ENCODE results near the gene TRIM66.

TRIM66 gene

DNA sequence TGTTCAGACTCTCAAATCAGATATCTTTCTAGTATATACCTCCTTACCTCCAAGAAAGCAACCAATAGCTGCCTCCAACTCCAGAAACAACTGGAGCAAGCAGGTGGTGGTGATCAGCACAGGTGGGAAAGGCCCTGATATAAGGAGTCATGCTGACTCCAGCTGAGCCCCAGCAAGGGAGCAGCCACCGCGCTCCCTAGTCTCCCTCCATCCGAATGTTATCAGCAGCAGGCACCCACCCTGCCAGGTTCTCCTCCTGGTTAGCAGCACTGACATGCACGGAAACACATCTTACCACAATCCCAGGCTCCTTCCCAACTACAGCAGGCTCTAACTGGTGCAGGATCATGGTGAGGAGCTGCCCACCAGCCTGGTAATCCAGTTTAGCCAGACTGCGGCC lies 69.9 kb downstream of the TRIM66 start:
- DNase-seq, result no peak

DNA sequence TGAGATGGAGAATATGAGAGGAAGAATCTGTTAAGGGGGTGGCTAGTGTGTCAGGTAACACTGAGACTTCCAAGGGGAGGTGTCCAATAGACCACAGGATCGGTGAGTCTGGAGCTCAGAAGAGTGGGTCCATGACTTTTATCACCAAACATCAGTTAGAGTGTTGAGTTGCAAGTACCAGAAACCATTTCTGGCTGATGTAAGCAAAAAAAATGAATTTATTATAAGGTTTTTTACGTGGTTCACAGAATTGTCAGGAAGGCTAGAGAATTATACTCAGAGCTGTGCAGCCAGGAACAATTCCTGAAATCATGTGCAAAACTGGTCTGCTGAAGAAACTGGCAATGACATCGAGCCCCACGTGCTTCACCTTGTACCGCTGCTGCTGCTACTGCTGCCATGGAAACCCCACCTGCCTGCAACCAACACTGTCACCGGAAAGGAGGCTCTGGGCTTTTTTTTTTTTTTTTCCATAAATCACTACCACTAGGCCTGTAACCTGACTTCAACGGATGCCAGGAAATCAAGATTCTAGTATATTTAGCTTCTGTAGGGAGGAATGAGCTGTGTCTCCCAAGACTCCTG lies 71.8 kb downstream of the TRIM66 start:
- peak in 8 of 56 donors; percentile 2 to 13 (median 10) for DNase-seq

DNA sequence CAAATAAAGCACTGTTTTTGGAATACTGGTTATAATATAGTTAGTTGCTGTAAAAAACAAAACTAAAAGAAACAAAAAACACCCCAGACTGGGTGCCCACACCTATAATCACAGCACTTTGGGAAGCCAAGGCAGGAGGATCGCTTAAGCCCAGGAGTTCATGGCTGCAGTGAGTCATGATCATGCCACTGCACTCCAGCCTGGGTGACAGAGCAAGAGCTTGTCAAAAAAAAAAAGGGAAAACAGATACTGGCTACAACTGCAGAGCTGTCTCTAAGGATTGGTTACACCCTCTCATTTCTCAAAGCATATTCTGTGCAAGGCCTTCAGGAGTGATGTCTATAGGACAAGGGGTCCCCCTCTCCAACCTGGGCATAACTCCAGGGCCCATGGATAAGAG lies 73.8 kb downstream of the TRIM66 start:
- no peak for DNase-seq

DNA sequence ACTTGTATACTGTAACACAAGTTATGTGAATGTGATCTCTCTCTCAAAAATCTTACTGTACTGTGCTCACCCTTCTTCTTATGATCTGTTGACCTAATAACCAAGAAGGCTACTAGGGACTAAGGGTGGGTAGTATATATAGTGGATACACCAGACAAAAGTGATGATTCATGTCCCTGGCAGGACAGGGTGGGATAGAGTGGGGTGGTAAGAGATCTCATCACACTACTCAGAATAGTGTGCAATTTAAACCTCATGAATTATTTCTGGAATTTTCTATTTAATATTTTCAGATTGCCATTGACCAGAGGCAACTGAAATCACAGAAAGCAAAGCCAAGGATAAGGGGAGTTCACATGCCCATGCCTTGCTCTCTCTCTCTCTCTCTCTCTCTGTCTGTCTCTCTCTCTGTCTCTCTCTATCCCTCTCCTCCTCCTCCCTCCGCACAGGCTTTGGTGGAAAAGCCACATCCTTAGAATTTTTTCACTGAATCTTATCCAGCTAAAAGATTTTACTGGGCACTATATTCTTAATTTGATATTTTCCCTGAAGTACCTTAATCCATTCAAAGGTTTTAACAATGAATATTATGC lies 76.4 kb downstream of the TRIM66 start:
- no peak for DNase-seq

DNA sequence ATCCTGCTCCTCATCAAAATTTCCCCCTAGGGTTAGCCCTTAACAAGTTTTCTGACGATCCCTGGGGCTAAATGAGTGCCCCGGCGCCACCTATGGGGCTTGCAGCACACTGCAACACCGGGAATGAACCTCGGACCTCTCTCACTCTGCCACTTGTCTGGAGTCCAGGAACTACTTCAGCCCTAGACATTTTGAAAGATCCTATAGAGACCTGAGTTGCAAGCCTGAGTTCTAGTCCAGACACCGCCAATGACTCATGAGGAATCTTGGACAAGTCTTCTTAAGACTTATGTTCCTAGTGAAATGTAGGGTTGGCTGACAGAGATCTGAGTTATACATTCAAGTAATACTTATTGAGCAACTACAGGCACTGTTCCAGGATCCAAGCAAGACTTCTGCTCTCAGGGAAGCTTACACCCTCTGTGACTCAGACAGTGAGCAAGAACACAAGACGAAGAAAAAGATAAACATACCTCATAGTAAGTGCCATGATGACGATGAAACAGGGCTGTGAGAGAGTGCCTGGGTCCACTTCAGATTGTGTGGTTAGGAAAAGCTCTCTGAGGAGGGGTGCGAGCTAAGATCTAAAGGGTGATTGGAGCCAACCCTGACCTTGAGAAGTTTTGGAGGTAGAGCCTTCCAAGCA lies 78.3 kb downstream of the TRIM66 start:
- DNase-seq, result no peak

DNA sequence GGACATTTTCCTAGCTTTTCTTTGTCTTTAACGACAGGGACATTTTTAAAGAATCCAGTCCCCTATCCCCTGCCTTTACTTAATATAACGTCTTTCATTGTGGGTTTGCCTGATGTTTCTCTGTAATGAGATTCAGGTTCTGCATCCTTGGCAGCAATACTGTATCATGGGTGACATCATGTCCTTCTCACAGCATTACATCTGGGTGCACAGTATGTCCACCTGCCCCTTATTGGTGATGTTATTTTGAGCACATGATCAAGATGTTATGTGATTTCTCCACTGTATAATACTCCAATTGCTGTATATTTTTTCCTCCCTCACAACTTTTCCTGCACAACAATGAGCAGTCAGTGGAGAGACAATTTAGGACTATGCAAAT lies 78.8 kb downstream of the TRIM66 start:
- DNase-seq, result no peak

DNA sequence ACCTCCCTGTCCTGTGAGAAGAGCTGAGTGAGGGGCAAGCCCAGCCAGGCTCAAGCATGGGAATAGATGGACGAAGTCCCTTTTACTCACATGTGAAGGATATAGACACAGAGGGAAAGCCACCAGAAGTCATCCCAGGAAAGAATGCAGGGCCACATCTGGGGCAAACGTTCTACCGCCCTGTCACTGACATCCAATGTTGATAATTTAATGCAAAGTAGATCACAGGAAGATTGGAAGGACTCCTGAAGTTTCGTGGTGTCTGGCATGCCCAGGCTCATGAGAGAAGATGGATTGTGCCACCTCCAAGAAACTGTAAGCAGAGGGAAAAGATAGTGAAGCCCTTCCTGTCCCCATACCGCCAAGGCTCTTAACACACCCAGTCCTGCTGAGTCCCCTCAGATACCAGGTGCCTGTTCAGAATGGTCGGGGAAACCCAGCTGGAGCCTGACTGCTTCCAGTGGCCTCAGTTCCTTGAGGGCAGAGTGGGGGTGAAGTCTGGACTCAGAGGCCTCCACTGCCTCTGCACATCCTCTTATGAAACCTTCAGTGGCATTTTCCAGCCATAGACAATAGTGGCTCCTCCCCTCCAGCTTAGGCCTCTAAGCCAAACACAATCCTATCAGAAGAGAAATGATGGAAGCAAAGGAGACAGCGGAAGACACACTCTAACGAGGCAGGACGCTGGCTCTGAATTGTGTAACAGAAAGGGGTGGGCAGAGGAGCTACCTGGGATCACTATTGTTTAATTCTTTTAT lies 80.9 kb downstream of the TRIM66 start:
- DNase-seq, result no peak

DNA sequence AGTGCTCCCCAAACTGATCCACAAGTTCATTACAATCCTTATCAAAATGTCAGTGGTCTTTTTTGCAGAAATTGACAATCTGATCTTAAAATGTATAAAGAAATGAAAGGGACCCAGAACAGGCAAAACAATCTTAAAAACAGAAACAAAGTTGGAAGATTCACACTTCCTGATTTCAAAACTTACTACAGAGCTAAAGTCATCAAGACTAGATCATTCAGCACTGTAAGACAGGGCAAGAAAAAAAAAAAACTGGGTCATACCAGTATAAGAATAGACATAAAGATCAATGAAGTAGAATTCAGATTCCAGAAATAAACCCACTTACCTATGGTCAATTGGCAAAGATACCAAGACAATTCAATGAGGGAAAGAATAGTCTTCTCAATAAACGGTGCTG lies 84.0 kb downstream of the TRIM66 start:
- no peak for DNase-seq

DNA sequence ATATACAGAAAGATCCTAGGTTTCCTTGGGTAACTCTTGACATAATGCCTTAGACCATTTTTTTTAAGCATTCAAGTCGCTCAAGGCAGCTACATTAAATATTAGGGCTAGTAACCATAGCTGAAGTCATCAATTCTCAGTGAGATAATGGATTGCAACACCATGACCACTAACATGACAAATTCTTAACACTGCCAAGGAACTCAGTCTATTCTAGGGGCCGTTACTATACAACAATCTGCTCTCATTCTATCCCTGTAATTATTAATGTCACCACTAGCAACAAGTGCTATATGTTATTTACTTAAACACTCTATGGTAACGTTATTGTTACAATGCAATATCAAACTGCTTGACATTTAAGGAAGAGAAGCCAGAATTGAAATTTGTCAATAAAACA lies 85.3 kb downstream of the TRIM66 start:
- no peak for DNase-seq

DNA sequence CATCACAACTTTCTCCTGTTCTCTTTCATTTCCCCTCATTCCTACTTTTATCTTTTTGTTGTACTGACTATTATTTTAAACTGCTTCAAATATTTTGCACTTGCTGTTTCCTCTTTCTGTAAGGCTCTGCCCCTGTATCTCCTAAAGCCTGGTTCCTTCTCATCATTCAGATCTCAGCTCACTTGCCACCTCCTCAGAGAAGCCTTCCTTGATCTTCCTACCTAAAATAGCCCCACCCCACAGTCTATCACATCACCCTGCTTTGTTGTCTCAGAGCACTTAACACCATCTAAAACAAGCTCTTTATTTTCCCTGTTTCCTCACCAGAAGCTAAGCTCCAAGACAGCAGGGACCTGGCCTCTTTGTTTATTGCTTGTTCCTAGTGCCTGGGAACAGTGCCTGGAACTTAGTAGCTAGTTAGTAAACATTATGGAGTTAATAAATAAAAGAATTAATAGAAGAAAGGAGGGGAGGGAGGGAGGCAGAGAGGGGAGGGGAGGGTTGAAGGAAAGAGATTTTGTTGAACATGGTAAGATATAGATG lies 85.9 kb downstream of the TRIM66 start:
- DNase-seq, result no peak

DNA sequence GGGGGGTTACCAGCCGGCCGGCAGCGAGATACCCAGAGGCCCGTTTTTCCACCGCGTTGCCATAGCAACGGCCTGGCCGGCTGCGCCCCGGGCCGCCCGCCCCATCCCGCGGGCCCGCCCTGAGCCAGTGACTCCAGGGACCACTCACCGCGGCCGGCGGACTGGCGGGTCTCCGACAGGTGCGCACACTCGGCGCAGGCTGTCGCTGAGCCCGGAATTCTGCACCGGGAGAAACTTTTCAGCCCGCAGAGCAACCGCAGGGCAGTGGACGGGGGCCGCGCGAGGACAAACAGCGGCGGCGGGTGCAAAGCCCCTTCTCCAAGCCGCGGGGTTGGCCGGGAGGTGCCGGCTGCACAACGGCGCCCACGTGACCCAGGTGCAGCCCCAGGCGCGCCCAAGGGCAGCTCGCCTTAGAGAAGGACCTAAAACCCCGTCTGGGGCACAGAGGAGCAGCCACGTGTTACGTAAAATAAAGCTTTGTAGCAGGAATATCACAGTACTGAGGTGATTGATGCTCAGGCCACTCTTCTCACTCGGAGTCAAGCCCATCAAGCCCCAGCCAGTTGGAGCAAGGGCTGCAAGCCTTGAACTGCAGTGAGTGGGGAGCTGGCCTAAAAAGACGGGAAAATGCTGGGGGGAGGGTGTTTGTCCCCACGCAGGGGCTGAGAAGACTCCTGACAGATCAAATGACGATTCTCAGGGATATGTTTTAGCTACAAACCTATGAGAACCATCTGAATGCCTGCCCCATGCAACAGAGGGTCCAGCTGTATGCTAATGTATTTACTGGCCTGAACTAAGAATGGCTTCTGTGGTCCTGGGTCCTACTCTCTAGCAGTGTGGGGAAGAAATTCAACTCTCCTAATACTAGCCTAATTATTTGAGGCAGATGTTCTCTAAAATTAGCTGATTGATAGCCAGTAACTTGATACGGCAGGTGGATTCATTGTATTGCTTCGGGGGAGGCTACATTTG lies 88.2 kb downstream of the TRIM66 start, which contains the start of gene STK33:
Gene STK33 (minus strand): TSS at position 294 of the 975 bp plus-strand sequence. CDS start 119,323 bp downstream, outside the sequence.
- peak in 13 of 56 donors; percentile 7 to 44 (median 18) for DNase-seq

DNA sequence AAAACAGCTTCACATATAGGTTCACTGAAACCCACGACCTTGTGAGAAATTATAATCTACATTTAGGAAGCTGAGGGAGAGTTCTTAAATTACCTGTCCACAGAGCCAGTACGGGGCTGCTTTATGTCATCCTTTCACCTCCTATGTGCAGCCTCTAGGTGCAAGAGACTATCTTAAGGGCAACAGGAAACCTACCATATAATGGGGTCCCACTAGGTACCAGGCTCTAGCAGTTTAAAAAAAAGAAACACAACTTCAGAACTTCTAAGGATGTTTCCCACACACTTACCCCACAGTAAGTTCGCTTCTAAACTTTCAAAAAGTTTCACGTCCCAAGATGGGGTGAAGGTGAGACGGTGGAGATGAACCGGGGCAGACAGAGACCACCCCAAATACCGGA lies 89.0 kb downstream of the TRIM66 start:
- DNase-seq, result no peak

DNA sequence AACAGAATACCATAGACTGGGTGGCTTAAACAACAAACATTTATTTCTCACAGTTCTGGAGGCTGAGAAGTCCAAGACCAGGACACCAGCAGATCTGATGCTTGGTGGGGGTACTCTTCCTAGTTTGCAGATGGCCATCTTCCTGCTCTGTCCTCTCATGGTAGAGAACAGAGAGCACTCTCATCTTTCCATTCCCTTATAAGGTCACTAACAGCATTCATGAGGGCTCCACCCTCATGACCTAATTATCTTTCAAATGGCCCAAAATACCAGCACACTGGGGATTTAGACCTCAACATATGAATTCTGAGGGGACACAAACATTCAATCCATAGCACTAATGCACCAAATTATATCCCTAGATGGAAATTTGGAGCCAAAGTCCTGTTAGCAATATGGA lies 94.5 kb downstream of the TRIM66 start:
- no peak for DNase-seq

DNA sequence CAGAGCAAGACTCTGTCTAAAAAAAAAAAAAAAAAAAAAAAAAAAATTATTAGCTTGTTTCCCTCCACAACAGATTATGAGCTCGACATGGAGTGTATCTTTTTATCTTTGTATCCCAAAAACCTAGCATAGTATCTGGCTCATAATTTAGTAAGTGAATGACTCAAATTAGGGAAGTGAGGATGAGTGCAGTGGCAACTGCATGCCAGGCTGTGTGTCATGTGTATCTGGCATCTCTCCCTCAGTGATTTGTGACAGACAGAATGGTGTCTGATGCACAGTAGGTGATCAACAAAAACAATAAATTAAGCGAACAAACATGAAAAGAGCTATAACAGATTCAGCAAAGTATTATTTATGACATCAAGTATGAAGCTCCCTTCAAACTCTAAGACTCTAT lies 95.7 kb downstream of the TRIM66 start:
- DNase-seq, result no peak

DNA sequence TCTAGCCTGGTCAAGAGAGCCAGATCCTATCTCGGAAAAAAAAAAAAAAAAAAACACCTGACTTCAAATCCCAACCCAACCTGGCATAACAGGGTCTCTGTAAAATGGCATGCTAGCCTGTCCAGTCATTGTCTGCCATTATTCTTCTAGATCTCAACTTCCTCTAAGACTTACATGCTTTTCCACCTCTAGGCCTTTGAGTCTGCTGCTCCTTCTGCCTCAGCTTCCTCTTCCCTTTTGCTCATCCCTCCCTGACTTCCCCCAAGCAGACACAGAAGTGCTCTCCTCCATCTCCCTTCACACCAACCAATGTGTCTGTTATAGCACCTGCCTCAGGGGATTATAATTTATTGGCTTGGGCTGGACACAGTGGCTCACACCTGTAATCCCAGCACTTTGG lies 96.3 kb downstream of the TRIM66 start:
- no peak for DNase-seq

DNA sequence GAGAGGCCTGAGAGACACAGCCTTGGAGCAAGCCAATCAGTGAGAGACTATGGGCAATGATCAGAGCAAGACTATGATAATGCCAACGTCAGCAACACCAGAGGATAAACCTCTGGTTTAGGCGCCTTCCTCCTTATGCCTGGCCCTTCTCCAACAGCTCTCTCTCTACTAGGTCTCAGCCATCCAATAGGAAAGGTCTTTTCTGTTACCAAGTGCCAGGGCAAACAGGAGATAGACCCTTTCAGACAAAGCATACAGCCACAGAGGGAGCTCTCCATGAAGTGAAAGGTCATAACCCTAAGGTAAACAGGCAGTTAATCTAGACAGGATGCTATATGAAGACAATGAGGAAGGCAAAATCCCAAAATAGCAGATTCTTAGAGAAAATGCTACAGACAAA lies 98.0 kb downstream of the TRIM66 start:
- DNase-seq, result no peak

DNA sequence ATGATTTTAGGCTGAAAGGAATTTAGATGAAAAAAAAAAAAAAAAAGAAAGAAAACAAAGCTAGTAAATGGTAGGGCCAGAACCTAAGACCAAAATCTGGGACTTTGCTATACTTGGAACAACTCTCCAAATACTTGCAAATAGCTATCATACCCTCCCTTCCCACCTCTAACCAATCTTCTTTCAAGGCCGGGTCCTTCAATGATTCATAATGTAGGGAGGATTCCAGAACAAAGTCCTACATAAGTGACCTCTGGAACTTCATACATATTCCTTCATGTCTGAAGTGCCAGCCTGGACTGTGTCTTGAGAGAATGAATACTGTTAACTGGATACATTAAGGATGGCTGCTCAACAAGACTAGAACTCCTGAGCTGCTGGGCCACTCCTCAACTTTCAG lies 98.4 kb downstream of the TRIM66 start:
- no peak for DNase-seq

DNA sequence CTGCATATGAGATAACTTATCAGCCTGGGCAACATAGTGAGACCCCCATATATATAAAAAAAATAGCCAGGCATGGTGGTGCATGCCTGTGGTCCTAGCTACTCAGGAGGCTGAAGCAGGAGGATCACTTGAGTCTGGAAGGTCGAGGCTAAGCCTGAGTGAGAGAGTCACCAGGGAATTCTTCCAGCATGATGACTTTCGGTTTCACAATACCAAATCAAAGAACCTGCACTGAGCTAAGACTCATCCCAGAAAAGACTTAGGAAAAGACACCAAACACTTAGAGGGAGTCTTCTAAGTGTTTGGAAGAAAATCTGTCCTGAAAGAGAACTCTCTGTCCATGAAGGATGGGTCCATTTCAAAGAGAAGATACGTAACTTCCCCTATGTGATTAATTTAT lies 101.2 kb downstream of the TRIM66 start:
- DNase-seq, result no peak

DNA sequence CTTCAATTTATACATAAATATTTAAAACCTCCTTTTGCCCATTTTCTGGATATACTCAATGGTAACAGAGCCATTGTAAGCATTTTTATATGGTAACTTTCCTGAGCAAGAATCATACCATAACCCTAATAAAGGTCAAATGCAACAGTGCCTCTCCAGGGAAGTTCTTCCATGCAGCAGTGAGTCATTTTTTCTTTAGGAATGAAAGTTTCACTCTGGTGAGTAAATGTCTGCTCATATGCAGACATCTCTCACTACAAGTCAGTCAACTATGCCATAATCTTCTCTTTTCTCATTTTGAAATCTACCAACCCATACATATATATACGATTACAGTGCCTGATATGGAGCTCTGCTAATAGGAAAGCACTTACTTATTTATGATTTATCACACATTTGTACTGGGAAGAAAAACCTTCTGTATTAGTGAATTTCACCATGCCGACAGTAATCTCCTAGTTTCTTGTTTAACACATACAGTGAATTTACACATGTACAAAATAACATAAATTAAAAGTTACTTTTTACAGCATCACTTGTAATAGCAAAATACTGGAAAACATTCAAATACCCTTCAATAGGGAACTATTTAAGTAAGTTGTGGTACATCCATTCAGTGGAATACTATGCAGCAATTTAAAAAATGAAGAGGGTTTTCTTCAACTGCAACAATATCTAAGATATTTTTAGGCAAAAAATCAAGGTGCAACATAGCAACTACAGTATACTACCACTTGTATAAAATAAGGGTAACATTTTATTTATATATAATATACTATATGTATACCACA lies 104.5 kb downstream of the TRIM66 start:
- no peak for DNase-seq

DNA sequence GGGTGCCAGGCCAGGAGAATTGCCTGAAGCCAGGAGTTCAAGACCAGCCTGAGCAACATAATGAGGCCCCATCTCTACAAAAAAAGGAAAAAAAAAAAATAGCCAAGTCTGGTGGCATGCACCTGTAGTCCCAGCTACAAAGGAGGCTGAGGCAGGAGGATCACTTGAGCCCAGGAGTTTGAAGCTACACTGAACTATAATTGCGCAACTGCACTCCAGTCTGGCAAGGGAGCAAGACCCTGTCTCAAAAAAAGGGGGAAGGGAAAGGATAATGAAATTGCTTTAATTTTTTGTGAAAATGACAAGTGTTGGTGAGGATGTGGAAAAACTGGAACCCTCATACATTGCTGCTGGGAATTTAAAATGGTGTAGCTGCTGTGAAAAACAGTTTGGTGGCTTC lies 107.7 kb downstream of the TRIM66 start:
- DNase-seq, result no peak
